Measurements from ENCODE around the gene MRPL28.

Gene MRPL28

DNA sequence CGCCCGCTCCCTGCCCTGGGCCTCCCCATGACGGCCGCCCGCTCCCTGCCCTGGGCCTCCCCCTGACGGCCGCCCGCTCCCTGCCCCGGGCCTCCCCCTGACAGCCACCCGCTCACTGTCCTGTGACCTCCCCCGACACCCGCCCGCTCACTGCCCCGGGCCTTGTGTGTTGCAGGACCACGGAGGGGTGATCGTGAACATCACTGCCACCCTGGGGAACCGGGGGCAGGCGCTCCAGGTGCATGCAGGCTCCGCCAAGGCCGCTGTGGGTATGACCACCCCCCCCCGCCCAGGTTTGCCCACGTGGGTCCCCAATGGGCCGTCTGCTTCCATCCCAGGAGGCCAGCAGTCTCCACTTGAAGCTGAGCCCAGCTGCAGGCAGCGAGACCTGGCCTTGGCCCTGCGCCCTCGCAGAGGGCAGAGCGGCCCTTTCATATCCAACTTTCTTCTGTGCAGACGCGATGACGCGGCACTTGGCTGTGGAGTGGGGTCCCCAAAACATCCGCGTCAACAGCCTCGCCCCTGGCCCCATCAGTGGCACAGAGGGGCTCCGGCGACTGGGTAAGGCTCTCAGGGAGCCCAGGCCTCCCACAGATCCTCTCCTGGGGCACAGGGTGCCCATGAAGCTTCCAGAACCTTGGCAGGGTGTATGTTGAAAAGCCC is 40.3 kb upstream of the MRPL28 start:
- no CpG with 5 or more reads among the region's 36 CpGs for WGBS, 2 donors (ENCODE audit: extremely low coverage in 2 of 2, insufficient read length in 2 of 2, insufficient replicate concordance in 1 of 2)
- peaks cover 3% of the 10 kb centered on the region for H3K79me1 ChIP-seq (ENCODE audit: low read depth, low read length)
- DNase-seq (ENCODE audit: low spot score), result no peak
- H3K27me3 ChIP-seq (ENCODE audit: control insufficient read depth in 3 of 3, insufficient read depth in 3 of 3, low read depth in 1 of 3, low read length in 3 of 3), result no peaks in the 10 kb centered on the region
- no peak overlapping the region for H3K14ac ChIP-seq (ENCODE audit: low read length)
- no peak overlapping the region for H3K18ac ChIP-seq (ENCODE audit: low read length)
- no peak overlapping the region for H3K9ac ChIP-seq (ENCODE audit: low read depth, low read length, poor library complexity)
- no peak overlapping the region for H3K4me3 ChIP-seq (ENCODE audit: low read length in 2 of 2)
- no peak overlapping the region for H3K4me2 ChIP-seq (ENCODE audit: insufficient read depth, low read length, poor library complexity, severe bottlenecking)
- H2AK5ac ChIP-seq (ENCODE audit: low read depth, low read length), result no peak overlapping the region
- H4K8ac ChIP-seq (ENCODE audit: low read depth, low read length), result no peak overlapping the region
- no peak overlapping the region for H2BK15ac ChIP-seq (ENCODE audit: low read length)
- H2BK5ac ChIP-seq (ENCODE audit: low read length), result no peak overlapping the region
- no peak overlapping the region for H3K23ac ChIP-seq (ENCODE audit: low read depth, low read length, poor library complexity)
- H2BK120ac ChIP-seq (ENCODE audit: low read depth, low read length), result no peak overlapping the region
- H3K4ac ChIP-seq (ENCODE audit: low read length), result no peak overlapping the region
- H3K36me3 ChIP-seq (replicated peaks in 1 of 2; ENCODE audit: control insufficient read depth in 2 of 2, insufficient read depth in 2 of 2, low read length in 2 of 2), result peaks cover 5% of the 10 kb centered on the region in 2 donors
- H3K27ac ChIP-seq (replicated peaks; ENCODE audit: low read length), result no peak overlapping the region
- no peak overlapping the region for H2BK12ac ChIP-seq (ENCODE audit: low read length)
- no peak overlapping the region for H4K91ac ChIP-seq (ENCODE audit: low read depth, low read length, poor library complexity)
- H2AFZ ChIP-seq (ENCODE audit: low read length), result no peak overlapping the region
- no peaks in the 10 kb centered on the region for H3K4me1 ChIP-seq (ENCODE audit: control insufficient read depth in 2 of 2, insufficient read depth in 1 of 2, low read depth in 1 of 2, low read length in 2 of 2)
- no peaks in the 10 kb centered on the region for H3K9me3 ChIP-seq (replicated peaks in 1 of 2; ENCODE audit: control insufficient read depth in 2 of 2, insufficient read depth in 1 of 2, low read depth in 1 of 2, low read length in 2 of 2)

DNA sequence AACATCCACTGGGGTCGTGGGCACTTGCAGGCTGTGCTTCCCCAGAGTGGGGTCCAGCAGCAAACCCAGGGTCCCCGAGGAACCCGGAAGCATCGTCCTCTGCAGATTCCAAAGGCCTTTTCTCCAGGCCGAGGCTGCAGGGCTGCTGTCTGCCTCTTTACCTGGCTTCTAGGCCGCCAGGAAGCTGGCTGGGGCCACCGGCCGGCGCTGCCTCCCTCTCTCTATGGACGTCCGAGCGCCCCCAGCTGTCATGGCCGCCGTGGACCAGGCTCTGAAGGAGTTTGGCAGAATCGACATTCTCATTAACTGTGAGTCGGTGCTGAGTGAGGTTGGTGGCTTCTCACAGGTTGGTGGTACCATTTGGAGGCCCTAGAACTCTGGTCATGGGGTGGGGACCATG is 36.9 kb upstream of the MRPL28 start:
- Histone ChIP-seq H2BK120ac (ENCODE audit: low read depth, low read length) (no peak overlapping the region), H3K9me3 (replicated peaks in 1 of 2; ENCODE audit: control insufficient read depth in 2 of 2, insufficient read depth in 1 of 2, low read depth in 1 of 2, low read length in 2 of 2) (no peaks in the 10 kb centered on the region), H3K36me3 (replicated peaks in 1 of 2; ENCODE audit: control insufficient read depth in 2 of 2, insufficient read depth in 2 of 2, low read length in 2 of 2) (peaks cover 5% of the 10 kb centered on the region in 2 donors), H3K14ac (ENCODE audit: low read length) (no peak overlapping the region), H3K4me1 (ENCODE audit: control insufficient read depth in 2 of 2, insufficient read depth in 1 of 2, low read depth in 1 of 2, low read length in 2 of 2) (no peaks in the 10 kb centered on the region), H2BK12ac (ENCODE audit: low read length) (no peak overlapping the region), H4K91ac (ENCODE audit: low read depth, low read length, poor library complexity) (no peak overlapping the region), H3K4me3 (ENCODE audit: low read length in 2 of 2) (no peak overlapping the region), H3K23ac (ENCODE audit: low read depth, low read length, poor library complexity) (peak overlapping the region; percentile 80), H3K18ac (ENCODE audit: low read length) (no peak overlapping the region), H2BK5ac (ENCODE audit: low read length) (peak overlapping the region; percentile 66), H3K79me1 (ENCODE audit: low read depth, low read length) (peaks cover 1% of the 10 kb centered on the region), H3K27me3 (ENCODE audit: control insufficient read depth in 3 of 3, insufficient read depth in 3 of 3, low read depth in 1 of 3, low read length in 3 of 3) (no peaks in the 10 kb centered on the region), H3K27ac (replicated peaks; ENCODE audit: low read length) (no peak overlapping the region), H3K4ac (ENCODE audit: low read length) (no peak overlapping the region), H2AK5ac (ENCODE audit: low read depth, low read length) (no peak overlapping the region), H3K4me2 (ENCODE audit: insufficient read depth, low read length, poor library complexity, severe bottlenecking) (no peak overlapping the region), H4K8ac (ENCODE audit: low read depth, low read length) (no peak overlapping the region), H2BK15ac (ENCODE audit: low read length) (no peak overlapping the region), H3K9ac (ENCODE audit: low read depth, low read length, poor library complexity) (peak overlapping the region; percentile 21), H2AFZ (ENCODE audit: low read length) (no peak overlapping the region)
- no CpG with 5 or more reads among the region's 16 CpGs for WGBS, 2 donors (ENCODE audit: extremely low coverage in 2 of 2, insufficient read length in 2 of 2, insufficient replicate concordance in 1 of 2)
- no peak for DNase-seq (ENCODE audit: low spot score)

DNA sequence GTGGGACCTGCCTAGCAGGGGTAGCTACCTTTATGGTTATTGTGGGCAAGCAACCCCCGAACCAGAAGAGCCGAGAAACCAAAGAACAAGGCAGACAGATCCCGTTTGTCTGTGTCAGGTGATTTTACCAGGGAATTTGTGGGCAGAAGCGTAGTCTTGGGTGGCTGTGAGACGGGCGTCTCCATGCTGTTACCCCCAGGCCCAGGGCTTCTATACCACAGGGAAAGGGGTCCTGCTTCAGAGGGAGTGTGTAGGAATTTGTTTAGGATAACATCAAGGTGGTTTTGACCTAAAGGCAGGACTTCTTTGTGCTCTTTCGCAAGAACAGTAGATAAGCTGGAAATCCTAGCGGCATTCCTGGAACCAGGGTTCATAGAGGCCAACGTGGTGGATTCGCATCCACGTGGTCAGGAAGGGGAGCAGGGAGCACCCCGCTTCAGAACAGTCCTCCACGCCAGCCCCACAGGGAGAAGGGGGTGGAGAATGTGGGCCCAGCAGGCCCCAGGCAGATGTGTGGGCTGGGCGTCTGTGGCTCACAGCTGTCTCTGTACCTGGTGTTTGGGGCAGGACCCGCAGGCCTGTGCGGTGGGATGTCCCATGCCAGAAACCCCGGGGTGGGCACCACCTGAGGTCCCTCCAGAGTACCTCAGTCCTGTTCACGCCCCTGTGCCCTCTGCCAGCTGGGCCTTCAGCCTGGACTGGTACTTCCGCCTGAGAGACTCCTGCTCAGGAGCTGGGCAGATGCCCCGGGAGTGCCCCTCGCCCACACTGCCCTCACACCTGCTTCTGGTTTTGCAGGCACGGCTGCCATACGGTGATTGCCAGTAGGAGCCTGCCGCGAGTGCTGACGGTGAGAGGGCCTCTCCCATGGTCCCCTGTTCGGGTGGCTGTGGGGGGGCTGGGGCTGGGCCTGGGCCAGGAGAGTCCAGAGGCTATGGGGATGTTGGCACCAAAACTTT is 35.5 kb upstream of the MRPL28 start:
- WGBS, 2 donors (ENCODE audit: extremely low coverage in 2 of 2, insufficient read length in 2 of 2, insufficient replicate concordance in 1 of 2), result no CpG with 5 or more reads among the region's 27 CpGs
- peaks cover 0 to under 1% of the 10 kb centered on the region in 2 donors for H3K36me3 ChIP-seq (replicated peaks in 1 of 2; ENCODE audit: control insufficient read depth in 2 of 2, insufficient read depth in 2 of 2, low read length in 2 of 2)
- H3K9ac ChIP-seq (ENCODE audit: low read depth, low read length, poor library complexity), result no peak overlapping the region
- no peak overlapping the region for H3K27ac ChIP-seq (replicated peaks; ENCODE audit: low read length)
- peaks cover 0 to 2% of the 10 kb centered on the region in 2 donors for H3K4me1 ChIP-seq (ENCODE audit: control insufficient read depth in 2 of 2, insufficient read depth in 1 of 2, low read depth in 1 of 2, low read length in 2 of 2)
- H3K4ac ChIP-seq (ENCODE audit: low read length), result no peak overlapping the region
- H3K4me3 ChIP-seq (ENCODE audit: low read length in 2 of 2), result no peak overlapping the region
- H2BK15ac ChIP-seq (ENCODE audit: low read length), result peak overlapping the region; percentile 55
- H3K18ac ChIP-seq (ENCODE audit: low read length), result no peak overlapping the region
- peak overlapping the region; percentile 63 for H2AK5ac ChIP-seq (ENCODE audit: low read depth, low read length)
- H3K79me1 ChIP-seq (ENCODE audit: low read depth, low read length), result peaks cover 2% of the 10 kb centered on the region
- peak overlapping the region; percentile 66 for H2BK5ac ChIP-seq (ENCODE audit: low read length)
- no peak overlapping the region for H2AFZ ChIP-seq (ENCODE audit: low read length)
- no peak overlapping the region for H2BK120ac ChIP-seq (ENCODE audit: low read depth, low read length)
- H3K23ac ChIP-seq (ENCODE audit: low read depth, low read length, poor library complexity), result peak overlapping the region; percentile 55
- no peak overlapping the region for H4K91ac ChIP-seq (ENCODE audit: low read depth, low read length, poor library complexity)
- H3K27me3 ChIP-seq (ENCODE audit: control insufficient read depth in 3 of 3, insufficient read depth in 3 of 3, low read depth in 1 of 3, low read length in 3 of 3), result no peaks in the 10 kb centered on the region
- no peak overlapping the region for H3K14ac ChIP-seq (ENCODE audit: low read length)
- H3K9me3 ChIP-seq (replicated peaks in 1 of 2; ENCODE audit: control insufficient read depth in 2 of 2, insufficient read depth in 1 of 2, low read depth in 1 of 2, low read length in 2 of 2), result no peaks in the 10 kb centered on the region
- H3K4me2 ChIP-seq (ENCODE audit: insufficient read depth, low read length, poor library complexity, severe bottlenecking), result no peak overlapping the region
- H2BK12ac ChIP-seq (ENCODE audit: low read length), result no peak overlapping the region
- H4K8ac ChIP-seq (ENCODE audit: low read depth, low read length), result no peak overlapping the region
- no peak for DNase-seq (ENCODE audit: low spot score)

DNA sequence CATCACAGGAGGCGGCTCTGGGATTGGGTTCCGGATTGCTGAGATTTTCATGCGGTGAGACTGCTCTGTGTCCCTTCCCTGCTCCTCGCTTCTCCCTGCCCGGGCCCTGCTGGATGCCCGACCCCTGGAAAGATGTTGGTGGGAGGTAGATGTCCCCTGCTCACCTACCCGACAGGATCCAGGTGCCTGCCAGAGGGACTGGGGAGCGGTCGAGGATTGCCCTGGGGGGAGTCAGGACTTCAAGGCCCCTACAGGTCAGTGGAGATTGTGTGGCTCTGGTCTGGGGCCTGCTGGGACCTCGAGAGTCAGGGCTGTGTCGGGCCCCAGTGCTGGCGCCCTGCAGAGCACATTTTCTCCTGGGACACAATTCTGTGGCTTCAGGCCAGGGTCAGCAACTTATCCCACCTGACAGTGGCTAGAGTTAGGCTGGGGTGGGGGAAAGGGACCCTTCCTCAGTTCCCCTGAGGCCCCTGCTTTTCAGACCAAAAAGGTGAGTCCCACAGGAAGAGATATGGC is 34.7 kb upstream of the MRPL28 start:
- no peak overlapping the region for H3K4me3 ChIP-seq (ENCODE audit: low read length in 2 of 2)
- no peak overlapping the region for H2BK120ac ChIP-seq (ENCODE audit: low read depth, low read length)
- no peak overlapping the region for H3K4ac ChIP-seq (ENCODE audit: low read length)
- peaks cover 6 to 8% of the 10 kb centered on the region in 2 donors for H3K36me3 ChIP-seq (replicated peaks in 1 of 2; ENCODE audit: control insufficient read depth in 2 of 2, insufficient read depth in 2 of 2, low read length in 2 of 2)
- H3K9me3 ChIP-seq (replicated peaks in 1 of 2; ENCODE audit: control insufficient read depth in 2 of 2, insufficient read depth in 1 of 2, low read depth in 1 of 2, low read length in 2 of 2), result no peaks in the 10 kb centered on the region
- no peak overlapping the region for H2AK5ac ChIP-seq (ENCODE audit: low read depth, low read length)
- no peak overlapping the region for H3K9ac ChIP-seq (ENCODE audit: low read depth, low read length, poor library complexity)
- no peak overlapping the region for H4K8ac ChIP-seq (ENCODE audit: low read depth, low read length)
- no peaks in the 10 kb centered on the region for H3K27me3 ChIP-seq (ENCODE audit: control insufficient read depth in 3 of 3, insufficient read depth in 3 of 3, low read depth in 1 of 3, low read length in 3 of 3)
- peaks cover 2% of the 10 kb centered on the region in 2 donors for H3K4me1 ChIP-seq (ENCODE audit: control insufficient read depth in 2 of 2, insufficient read depth in 1 of 2, low read depth in 1 of 2, low read length in 2 of 2)
- H4K91ac ChIP-seq (ENCODE audit: low read depth, low read length, poor library complexity), result peak overlapping the region; percentile 43
- H2BK5ac ChIP-seq (ENCODE audit: low read length), result no peak overlapping the region
- no peak overlapping the region for H3K18ac ChIP-seq (ENCODE audit: low read length)
- H2AFZ ChIP-seq (ENCODE audit: low read length), result no peak overlapping the region
- H3K4me2 ChIP-seq (ENCODE audit: insufficient read depth, low read length, poor library complexity, severe bottlenecking), result no peak overlapping the region
- no peak for DNase-seq (ENCODE audit: low spot score)
- H3K27ac ChIP-seq (replicated peaks; ENCODE audit: low read length), result no peak overlapping the region
- no peak overlapping the region for H3K14ac ChIP-seq (ENCODE audit: low read length)
- H3K23ac ChIP-seq (ENCODE audit: low read depth, low read length, poor library complexity), result no peak overlapping the region
- no CpG with 5 or more reads among the region's 12 CpGs for WGBS, 2 donors (ENCODE audit: extremely low coverage in 2 of 2, insufficient read length in 2 of 2, insufficient replicate concordance in 1 of 2)
- H2BK12ac ChIP-seq (ENCODE audit: low read length), result no peak overlapping the region
- peaks cover 3% of the 10 kb centered on the region for H3K79me1 ChIP-seq (ENCODE audit: low read depth, low read length)
- no peak overlapping the region for H2BK15ac ChIP-seq (ENCODE audit: low read length)

All from neuronal stem cell (in vitro differentiated cells).